HG03196 (cell line): ENCODE results near the gene SIPA1L2.

Experiments used
- ATAC-seq: cut with Tn5 transposase; IDR thresholded peaks from one replicate; pipeline ENCODE4 v1.9.1; 2021; ENCODE audit not compliant: unreplicated experiment

SIPA1L2 gene

DNA sequence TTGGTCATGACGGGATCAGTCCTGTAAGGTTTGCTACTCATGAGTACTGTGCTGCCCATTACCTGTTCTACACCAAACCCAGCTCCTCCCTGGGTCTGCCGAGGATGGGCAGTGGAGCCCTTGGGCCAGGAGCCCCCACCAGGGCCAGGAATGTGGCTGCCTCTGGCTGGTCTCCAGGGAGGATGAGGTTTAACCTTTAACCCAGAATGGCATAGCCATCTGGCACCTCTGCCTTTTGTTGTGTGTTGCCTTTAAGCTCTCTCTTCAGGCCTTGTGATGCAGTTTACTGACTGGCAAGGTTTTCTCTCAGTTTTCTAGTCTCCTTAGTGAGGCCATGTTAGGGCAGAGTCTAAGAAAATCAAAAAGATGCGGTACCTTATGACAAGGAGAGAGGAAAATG, 38.6 kb downstream of the SIPA1L2 start:
- no peak for ATAC-seq

DNA sequence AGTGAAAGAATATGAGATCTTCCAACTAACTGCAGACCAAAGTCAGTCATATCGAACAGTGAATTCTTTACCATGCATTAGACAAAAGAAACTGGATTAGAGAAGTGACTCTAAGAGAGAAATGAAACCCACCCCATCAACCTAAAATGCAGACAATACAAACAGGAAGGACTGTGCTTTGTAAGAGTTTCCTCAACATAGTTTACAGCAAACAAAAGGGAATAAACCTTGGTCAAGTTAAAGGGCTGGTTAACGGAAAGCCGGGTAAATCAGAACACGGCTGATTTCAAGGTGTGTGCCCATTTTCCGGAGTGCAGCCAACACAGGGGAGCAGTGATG, 39.2 kb downstream of the SIPA1L2 start:
- no peak for ATAC-seq

- ATAC-seq: no peak
Observed at GRCh38 chr1:232589812-232590743, 39.9 kb downstream of the SIPA1L2 start.

DNA sequence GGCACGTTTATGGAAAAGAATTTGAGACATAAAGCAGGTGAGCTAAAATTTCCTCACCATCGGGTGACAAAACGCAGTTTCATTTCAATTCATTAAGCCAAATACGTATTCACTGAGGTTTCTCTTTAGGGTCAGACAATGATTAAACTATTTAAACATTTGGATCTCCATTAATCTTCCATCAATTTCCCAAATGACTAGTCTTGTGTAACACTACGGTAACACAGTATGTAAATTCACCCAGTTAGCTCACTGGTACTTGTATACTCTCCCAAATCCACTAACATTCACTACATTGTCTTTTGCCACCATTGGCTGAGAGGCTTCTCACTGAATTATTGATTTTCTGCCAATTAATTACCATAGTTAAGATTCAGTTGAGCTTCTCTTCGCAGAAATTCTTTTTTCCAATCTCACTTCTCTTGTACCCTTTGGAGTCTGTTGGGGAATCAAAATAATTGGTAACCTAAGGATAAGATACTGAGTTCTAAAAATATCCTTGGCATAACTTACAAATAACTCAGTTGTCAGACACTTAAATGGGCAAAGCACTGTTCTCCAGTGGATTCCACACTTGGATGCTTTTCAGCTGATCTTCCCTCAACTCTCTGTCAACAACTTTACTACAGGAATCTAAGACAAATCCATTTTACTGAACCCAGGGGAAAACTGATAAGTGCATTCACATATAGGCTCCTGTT, 40.7 kb downstream of the SIPA1L2 start:
- ATAC-seq: no peak

- ATAC-seq: no peak
Observed at GRCh38 chr1:232587141-232588008, 42.6 kb downstream of the SIPA1L2 start.

- no peak for ATAC-seq
Observed at GRCh38 chr1:232586679-232587078, 43.3 kb downstream of the SIPA1L2 start.

- ATAC-seq: no peak
Observed at GRCh38 chr1:232585486-232585885, 44.4 kb downstream of the SIPA1L2 start.

GRCh38 chr1:232581932-232582331, 48.0 kb downstream of the SIPA1L2 start:
- no peak for ATAC-seq
